WTC11 (cell line): ENCODE data around the gene BRPF1. TPM values are rescaled to one million over a fixed set of nuclear protein-coding genes. Genes with fewer than 3 reads are reported as not detected.
A peak's percentile ranks its signal among the peaks of the same experiment; 100 is the strongest.

Source experiments
- ATAC-seq: fragments of 200-7000 bp; cut with Tn5 transposase; 2 replicates; pipeline ENCODE4 v1.10.0; 2021; ENCODE audit warnings: mild to moderate bottlenecking, moderate library complexity
- CTCF ChIA-PET: fragments of 300-600 bp; sonication (Branson Sonifier 250); formaldehyde crosslinking; loops from one replicate; lab custom pipeline; 2021; ENCODE audit warnings: antibody characterized with exemption; lab: Charles Lee
- POLR2A ChIA-PET: fragments of 350-600 bp; sonication (Branson Sonifier 250); formaldehyde crosslinking; loops from one replicate; lab custom pipeline; 2021; ENCODE audit warnings: antibody characterized with exemption; lab: Charles Lee
- DNase-seq: peaks from one replicate; pipeline ENCODE4 v3.0.0; 2021; ENCODE audit warnings: low spot score
- H3K27ac Mint-ChIP-seq: 2 replicates; pipeline ENCODE4 v1.8.0; 2021; ENCODE audit warnings: mixed read lengths
- H3K27me3 Mint-ChIP-seq: 2 replicates; pipeline ENCODE4 v1.8.0; 2021; ENCODE audit warnings: low read depth, mild to moderate bottlenecking, moderate library complexity, mixed read lengths
- H3K36me3 Mint-ChIP-seq: 2 replicates; pipeline ENCODE4 v1.8.0; 2021; ENCODE audit warnings: mixed read lengths
- H3K4me1 Mint-ChIP-seq: 2 replicates; pipeline ENCODE4 v1.8.0; 2022; ENCODE audit warnings: mixed read lengths
- H3K4me3 Mint-ChIP-seq: 2 replicates; pipeline ENCODE4 v1.8.0; 2021; ENCODE audit warnings: mild to moderate bottlenecking, moderate library complexity, mixed read lengths
- H3K9me3 Mint-ChIP-seq: 2 replicates; pipeline ENCODE4 v1.8.0; 2021; ENCODE audit warnings: mixed read lengths
- CBFB ChIP-seq: sonication (generic); formaldehyde crosslinking; IDR thresholded peaks from 2 replicates; pipeline ENCODE4 v1.8.1; 2022; ENCODE audit warnings: mild to moderate bottlenecking, low read depth, missing genetic modification reagents
- CREM ChIP-seq: sonication (generic); formaldehyde crosslinking; IDR thresholded peaks from 2 replicates; pipeline ENCODE4 v1.8.1; 2022; ENCODE audit warnings: mild to moderate bottlenecking, missing genetic modification reagents, moderate library complexity
- ELF4 ChIP-seq: sonication (generic); formaldehyde crosslinking; IDR thresholded peaks from 2 replicates; pipeline ENCODE4 v1.8.1; 2022; ENCODE audit warnings: low read depth, mild to moderate bottlenecking, moderate library complexity, missing genetic modification reagents
- FOXK1 ChIP-seq: sonication (generic); formaldehyde crosslinking; IDR thresholded peaks from 2 replicates; pipeline ENCODE4 v1.8.0; 2022; ENCODE audit warnings: mild to moderate bottlenecking, moderate library complexity, missing genetic modification reagents
- IRF1 ChIP-seq: sonication (generic); formaldehyde crosslinking; IDR thresholded peaks from 2 replicates; pipeline ENCODE4 v1.8.0; 2023; ENCODE audit warnings: missing genetic modification reagents
- KAT7 ChIP-seq: sonication (generic); formaldehyde crosslinking; IDR thresholded peaks from 2 replicates; pipeline ENCODE4 v1.8.1; 2023; ENCODE audit warnings: missing genetic modification reagents, mild to moderate bottlenecking, borderline replicate concordance
- NFATC4 ChIP-seq: fragments of 250-450 bp; sonication (Bioruptor Pico); IDR thresholded peaks from 2 replicates; pipeline ENCODE4 v1.9.0; 2021; ENCODE audit warnings: mild to moderate bottlenecking
- OVOL2 ChIP-seq: fragments of 250-450 bp; sonication (Bioruptor Pico); IDR thresholded peaks from 2 replicates; pipeline ENCODE4 v1.9.0; 2021; ENCODE audit warnings: mild to moderate bottlenecking, borderline replicate concordance
- SMAD4 ChIP-seq: sonication (generic); formaldehyde crosslinking; IDR thresholded peaks from 2 replicates; pipeline ENCODE4 v1.8.0; 2022; ENCODE audit warnings: mild to moderate bottlenecking, missing genetic modification reagents
- ZBTB43 ChIP-seq: sonication (generic); formaldehyde crosslinking; IDR thresholded peaks from 2 replicates; pipeline ENCODE4 v1.8.1; 2023; ENCODE audit warnings: mild to moderate bottlenecking, missing genetic modification reagents
- ZNF138 ChIP-seq: sonication (generic); formaldehyde crosslinking; conservative IDR thresholded peaks from 2 replicates; pipeline ENCODE4 v1.8.1; 2022; ENCODE audit warnings: mild to moderate bottlenecking, moderate library complexity, missing genetic modification reagents
- ZNF317 ChIP-seq: sonication (generic); formaldehyde crosslinking; IDR thresholded peaks from 2 replicates; pipeline ENCODE4 v1.8.1; 2023; ENCODE audit warnings: low read depth, mild to moderate bottlenecking, moderate library complexity, missing genetic modification reagents, borderline replicate concordance
- ZNF423 ChIP-seq: fragments of 250-450 bp; sonication (Bioruptor Pico); IDR thresholded peaks from 2 replicates; pipeline ENCODE4 v2.1.2; 2022; ENCODE audit warnings: mild to moderate bottlenecking, moderate library complexity
- ZNF671 ChIP-seq: fragments of 250-450 bp; sonication (Bioruptor Pico); IDR thresholded peaks from 2 replicates; pipeline ENCODE4 v1.8.0; 2021; ENCODE audit warnings: mild to moderate bottlenecking
- total RNA-seq: library from RNA; stranded (reverse); gene quantifications from 3 replicates; pipeline ENCODE4 v1.2.3, GENCODE V29; 2021
- TF ChIP-seq, protein P1 (sequence below): fragments of 250-450 bp; sonication (Bioruptor Pico); IDR thresholded peaks from 2 replicates; pipeline ENCODE4 v1.8.0; 2021; ENCODE audit warnings: mild to moderate bottlenecking
- TF ChIP-seq, protein P2 (sequence below): sonication (generic); formaldehyde crosslinking; IDR thresholded peaks from 2 replicates; pipeline ENCODE4 v1.8.0; 2022; ENCODE audit warnings: mild to moderate bottlenecking, missing genetic modification reagents

The BRPF1 gene
- total RNA-seq, 1 experiment from 2014 or later, result 22.8 TPM

DNA sequence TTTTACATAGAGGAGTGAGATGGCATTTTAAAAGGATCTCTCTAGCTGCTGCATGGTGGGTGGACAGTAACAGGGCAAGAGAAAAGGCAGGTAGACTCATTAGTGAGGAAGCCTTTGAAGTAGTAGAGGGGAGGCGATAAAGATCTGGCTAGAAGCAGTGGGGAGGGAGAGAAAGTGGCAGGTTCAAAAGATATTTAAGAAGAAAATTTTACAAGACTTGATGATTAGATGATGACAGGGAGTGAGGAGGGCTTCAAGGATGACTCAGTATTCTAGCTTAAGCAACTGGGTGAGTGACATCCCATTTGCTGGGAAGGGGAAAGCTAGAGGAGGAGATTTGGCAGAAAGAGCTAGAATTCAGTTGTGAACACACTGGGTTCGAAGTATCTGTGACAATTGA lies 3.8 kb upstream of the BRPF1 start:
- peaks cover 4% of the 10 kb centered on the region; the same call in 1 of the 2 replicates for H3K9me3 Mint-ChIP-seq
- H3K4me1 Mint-ChIP-seq, result peaks cover 18% of the 10 kb centered on the region
- no peak overlapping the region for H3K4me3 Mint-ChIP-seq
- no peaks in the 10 kb centered on the region for H3K36me3 Mint-ChIP-seq
- H3K27ac Mint-ChIP-seq, result no peak overlapping the region
- H3K27me3 Mint-ChIP-seq, result peaks cover under 1% of the 10 kb centered on the region
- ChIA-PET CTCF (interaction anchor here (0.6 to 8.6 kb wide), 32 partner anchors 11 to 374 kb away, joined by 3 to 162 read pairs (median 7); partner anchors contain the start of genes ARPC4, CAMK1, CPNE9 and CRELD1), POLR2A (no interaction called here)
- DNase-seq (no peak), ATAC-seq (no peak)
- TF ChIP-seq SMAD4 (no peak), CREM (CRISPR knock-in tag) (no peak), ELF4 (CRISPR knock-in tag) (no peak)

DNA sequence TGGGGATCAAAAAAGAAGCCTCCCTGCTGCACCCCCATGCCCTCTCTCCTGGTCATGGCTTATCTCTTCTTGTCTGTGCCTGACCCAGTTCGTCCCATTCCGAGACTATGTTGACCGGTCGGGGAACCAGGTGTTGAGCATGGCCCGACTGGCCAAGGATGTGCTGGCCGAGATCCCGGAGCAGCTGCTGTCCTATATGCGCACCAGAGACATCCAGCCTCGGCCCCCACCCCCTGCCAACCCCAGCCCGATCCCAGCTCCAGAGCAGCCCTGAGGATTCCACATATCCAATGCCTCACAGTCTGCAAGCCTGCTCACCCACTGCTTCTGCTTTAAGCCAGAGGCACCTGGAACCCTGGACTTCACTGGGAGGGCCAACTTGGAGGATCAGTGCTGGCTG lies 2.1 kb upstream of the BRPF1 start:
- ChIA-PET CTCF (interaction anchor here (1.2 to 8.6 kb wide), 2 partner anchors 24 to 227 kb away, joined by 4 to 162 read pairs; no protein-coding TSS in a partner anchor), POLR2A (no interaction called here)
- peaks cover 20% of the 10 kb centered on the region for H3K4me1 Mint-ChIP-seq
- no peaks in the 10 kb centered on the region; the same call in 1 of the 2 replicates for H3K27me3 Mint-ChIP-seq
- peaks cover 4% of the 10 kb centered on the region; the same call in 1 of the 2 replicates for H3K36me3 Mint-ChIP-seq
- no peak overlapping the region for H3K4me3 Mint-ChIP-seq
- ATAC-seq, result no peak
- H3K27ac Mint-ChIP-seq, result no peak overlapping the region
- DNase-seq, result no peak
- no peak for TF ChIP-seq IRF1 (CRISPR knock-in tag)
- TF ChIP-seq, protein P1, sequence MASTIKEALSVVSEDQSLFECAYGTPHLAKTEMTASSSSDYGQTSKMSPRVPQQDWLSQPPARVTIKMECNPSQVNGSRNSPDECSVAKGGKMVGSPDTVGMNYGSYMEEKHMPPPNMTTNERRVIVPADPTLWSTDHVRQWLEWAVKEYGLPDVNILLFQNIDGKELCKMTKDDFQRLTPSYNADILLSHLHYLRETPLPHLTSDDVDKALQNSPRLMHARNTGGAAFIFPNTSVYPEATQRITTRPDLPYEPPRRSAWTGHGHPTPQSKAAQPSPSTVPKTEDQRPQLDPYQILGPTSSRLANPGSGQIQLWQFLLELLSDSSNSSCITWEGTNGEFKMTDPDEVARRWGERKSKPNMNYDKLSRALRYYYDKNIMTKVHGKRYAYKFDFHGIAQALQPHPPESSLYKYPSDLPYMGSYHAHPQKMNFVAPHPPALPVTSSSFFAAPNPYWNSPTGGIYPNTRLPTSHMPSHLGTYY, result no peak
- H3K9me3 Mint-ChIP-seq, result peaks cover 4% of the 10 kb centered on the region; the same call in 1 of the 2 replicates

DNA sequence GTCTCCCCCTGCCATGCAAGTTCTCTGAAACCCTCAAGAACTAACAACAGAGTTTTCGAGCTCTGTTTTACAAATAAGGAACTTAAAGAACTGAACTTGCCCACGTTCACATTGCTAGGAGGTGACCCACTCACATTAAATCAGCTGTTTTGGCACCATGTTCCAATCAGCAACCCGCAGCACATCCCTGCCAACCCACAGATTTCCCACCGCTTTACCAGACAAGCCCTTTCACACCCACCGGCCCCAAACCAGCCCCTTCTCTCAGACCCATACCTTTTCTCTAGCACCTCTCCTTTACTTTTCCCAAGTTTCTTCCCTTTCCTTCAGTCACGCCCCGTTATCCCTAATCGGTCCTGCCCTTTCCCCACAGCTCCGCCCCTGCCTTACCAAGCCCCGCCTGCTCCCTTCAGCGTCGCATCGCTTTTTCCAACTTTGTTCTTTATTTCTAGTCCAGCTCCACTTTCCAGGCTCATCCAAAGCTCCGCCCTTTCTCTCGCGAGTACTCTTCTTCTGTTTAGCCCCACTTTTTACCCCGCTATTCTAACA lies 804 bp upstream of the BRPF1 start:
- Mint-ChIP-seq H3K27me3 (no peaks in the 10 kb centered on the region), H3K36me3 (peaks cover 17% of the 10 kb centered on the region), H3K27ac (peak overlapping the region; percentile 94), H3K9me3 (peaks cover 3% of the 10 kb centered on the region; the same call in 1 of the 2 replicates), H3K4me3 (peak overlapping the region; percentile 91), H3K4me1 (peaks cover 18% of the 10 kb centered on the region)
- CTCF ChIA-PET, result interaction anchor here (0.5 to 8.6 kb wide), 8 partner anchors 19 to 334 kb away, joined by 3 to 162 read pairs (median 3); partner anchors contain the start of gene OGG1
- POLR2A ChIA-PET, result interaction anchor here (1.3 to 3.1 kb wide), 2 partner anchors 19 to 334 kb away, joined by 5 to 14 read pairs; partner anchors contain the start of gene OGG1
- peak; percentile 72 for ATAC-seq
- no peak for TF ChIP-seq CBFB (CRISPR knock-in tag)
- TF ChIP-seq OVOL2 (CRISPR knock-in tag), result no peak
- no peak for TF ChIP-seq ZBTB43 (CRISPR knock-in tag)
- TF ChIP-seq ZNF671 (CRISPR knock-in tag), result no peak
- no peak for TF ChIP-seq ZNF138 (CRISPR knock-in tag)
- TF ChIP-seq ZNF317 (CRISPR knock-in tag), result no peak
- no peak for TF ChIP-seq KAT7 (CRISPR knock-in tag)
- TF ChIP-seq, protein P2, sequence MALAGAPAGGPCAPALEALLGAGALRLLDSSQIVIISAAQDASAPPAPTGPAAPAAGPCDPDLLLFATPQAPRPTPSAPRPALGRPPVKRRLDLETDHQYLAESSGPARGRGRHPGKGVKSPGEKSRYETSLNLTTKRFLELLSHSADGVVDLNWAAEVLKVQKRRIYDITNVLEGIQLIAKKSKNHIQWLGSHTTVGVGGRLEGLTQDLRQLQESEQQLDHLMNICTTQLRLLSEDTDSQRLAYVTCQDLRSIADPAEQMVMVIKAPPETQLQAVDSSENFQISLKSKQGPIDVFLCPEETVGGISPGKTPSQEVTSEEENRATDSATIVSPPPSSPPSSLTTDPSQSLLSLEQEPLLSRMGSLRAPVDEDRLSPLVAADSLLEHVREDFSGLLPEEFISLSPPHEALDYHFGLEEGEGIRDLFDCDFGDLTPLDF (CRISPR knock-in tag), result no peak
- no peak for TF ChIP-seq NFATC4 (CRISPR knock-in tag)
- no peak for TF ChIP-seq SMAD4
- TF ChIP-seq ZNF423 (CRISPR knock-in tag), result no peak
- TF ChIP-seq FOXK1, result no peak
- no peak for DNase-seq
